NCI-H774 (cell line): ENCODE data around the gene VGLL1.

Source experiments
- DNase-seq: peaks from one replicate; lab custom pipeline; 2025; lab: John Stamatoyannopoulos, UW

VGLL1 gene

DNA sequence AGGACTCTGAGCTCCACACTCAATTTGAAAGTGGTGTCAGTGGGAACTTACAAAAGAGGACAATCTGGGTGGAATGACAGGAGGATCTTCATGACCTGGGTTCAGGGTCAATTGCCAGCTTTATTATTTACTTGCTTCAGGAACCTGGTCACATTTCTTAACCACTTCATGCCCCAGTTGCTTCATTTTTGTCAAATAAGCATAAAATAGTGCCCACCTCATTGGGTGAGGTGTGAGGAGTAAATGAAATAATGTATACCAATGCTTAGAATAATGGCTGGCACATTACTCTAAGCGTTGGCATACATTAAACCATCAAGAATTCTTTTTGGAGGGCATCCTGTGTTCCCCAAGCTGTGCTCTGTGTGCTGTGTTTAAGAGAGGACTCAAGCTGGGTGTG is 19.4 kb downstream of the VGLL1 start:
- DNase-seq, result no peak

DNA sequence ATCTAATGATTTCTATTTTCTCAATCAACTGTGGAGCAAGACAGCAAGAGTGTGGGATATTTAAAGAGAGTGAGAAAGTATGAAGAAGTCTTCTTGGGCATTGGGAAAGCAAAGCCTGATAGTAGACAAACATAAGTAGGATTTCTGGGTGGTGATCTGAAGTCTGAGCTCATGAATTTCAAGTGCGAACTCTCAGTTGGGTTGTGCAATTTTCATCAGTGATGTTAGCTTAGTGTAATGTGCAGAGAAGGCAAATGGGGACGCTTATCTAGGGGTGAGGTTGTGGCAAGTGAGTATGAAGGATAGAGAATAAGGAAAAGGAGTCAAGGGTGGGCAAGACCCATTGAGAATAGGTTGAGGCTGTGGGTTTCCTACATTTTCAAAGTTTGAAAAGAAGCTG is 23.7 kb downstream of the VGLL1 start:
- DNase-seq, result no peak

DNA sequence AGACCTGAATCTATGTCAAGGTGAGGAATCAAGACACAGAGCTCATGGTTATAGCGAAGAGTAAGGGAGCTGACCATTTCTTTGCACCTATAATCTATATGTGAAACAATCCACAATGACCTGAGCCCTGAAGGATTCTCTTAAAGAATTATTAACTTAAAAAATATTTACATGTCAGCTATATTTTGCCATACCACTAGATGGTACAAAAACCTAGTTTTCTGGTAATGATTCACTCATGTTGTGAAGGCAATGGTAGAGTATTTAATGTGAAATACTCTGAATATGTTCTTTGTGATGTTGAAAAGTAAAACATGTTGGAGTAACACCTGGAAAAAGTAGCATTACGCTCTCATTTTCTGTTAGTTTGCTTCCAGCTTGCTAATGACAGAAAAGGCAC is 40.0 kb downstream of the VGLL1 start:
- DNase-seq, result no peak

DNA sequence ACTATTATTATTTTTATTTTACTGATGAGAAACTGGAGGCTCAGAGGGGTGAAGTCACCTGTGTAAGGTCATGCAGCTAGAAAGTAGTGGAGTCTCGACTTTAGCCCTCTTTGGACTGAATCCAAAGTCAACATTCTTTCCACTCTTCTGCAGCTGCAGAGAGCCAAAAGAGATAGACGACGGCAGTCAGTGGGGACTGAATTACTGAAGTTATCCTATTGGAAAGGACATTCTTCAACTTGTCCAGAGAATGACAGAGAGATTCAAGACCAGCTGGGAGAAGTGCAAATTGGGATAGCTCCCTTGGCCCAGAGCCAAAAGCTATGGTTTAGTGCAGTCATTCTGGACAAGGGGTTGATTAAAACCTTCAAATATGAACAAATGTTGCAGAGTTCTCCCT is 42.5 kb downstream of the VGLL1 start:
- DNase-seq, result peak; percentile 24

DNA sequence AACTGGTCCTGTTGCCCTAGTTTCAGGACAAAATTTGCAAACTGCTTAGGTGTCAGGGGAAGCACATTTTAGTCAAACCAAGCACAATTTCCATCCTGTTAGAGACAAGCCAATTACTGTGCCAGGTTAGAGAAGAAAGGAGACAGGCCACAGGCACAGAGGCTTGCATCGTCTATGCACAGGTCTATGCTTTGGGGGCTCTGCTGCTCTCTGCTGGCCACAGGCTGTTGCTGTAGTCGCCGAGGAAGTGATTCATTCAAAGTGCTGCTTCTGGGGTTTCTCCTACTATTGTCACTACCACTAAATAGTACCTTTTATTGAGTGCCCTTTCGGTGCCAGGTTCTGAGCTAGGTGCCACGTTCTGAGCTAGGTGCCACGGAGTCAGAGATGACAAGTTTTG is 45.5 kb downstream of the VGLL1 start:
- peak; percentile 55 for DNase-seq

DNA sequence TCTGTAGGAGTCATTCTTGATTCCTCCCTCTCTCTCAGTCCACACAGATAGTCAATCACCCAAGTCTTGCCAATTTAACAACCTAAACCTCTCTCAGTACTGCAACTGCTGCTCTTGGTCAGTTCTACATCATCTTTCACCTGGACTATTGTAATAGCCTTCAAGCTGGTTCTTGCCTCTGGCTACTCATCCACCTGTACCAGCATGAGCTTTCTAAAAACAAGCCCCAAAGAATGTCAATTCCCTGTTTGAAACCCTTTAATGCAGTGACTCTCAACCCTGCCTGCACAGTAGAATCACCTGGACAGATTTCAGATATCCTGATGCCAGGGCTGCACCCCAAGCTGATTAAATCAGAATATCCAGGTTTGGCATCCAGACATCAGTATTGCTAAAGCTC is 48.3 kb downstream of the VGLL1 start:
- no peak for DNase-seq

DNA sequence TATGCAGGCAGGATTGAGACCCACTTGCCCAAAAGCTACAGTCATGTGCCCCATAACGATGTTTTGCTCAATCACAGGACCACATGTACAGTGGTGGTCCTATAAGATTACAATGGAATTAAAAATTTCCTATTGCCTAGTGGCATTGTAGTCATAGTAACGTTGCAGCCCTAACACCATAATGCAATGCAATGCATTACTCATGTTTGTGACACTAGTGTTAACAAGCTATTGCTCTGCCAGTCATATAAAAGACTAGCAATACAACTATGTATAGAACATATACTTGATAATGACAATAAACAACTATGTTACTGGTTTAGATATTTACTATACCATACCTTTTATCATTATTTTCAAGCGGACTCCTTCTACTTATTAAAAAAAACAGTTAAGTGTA is 50.6 kb downstream of the VGLL1 start:
- no peak for DNase-seq

GRCh38 chrX:136584545-136584944 is 52.5 kb downstream of the VGLL1 start:
- no peak for DNase-seq

DNA sequence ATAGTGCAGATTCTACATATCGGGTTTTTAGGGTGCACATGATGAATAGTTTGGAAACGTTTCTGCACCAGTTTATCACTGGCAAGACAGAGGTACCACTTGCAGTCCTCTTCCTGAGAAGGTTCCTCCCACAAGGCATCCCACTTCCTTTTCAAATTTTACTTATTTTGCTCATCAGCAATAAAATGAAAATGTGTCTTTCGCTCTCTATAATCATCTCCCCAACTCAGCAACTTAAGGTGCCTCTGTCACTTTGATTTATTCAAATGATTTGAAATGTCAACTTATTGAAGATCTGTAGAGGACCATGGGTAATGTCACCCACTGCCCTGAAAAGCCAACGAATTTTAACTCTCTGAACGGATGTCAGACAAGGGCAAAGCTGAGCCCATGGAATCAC is 53.2 kb downstream of the VGLL1 start:
- no peak for DNase-seq

DNA sequence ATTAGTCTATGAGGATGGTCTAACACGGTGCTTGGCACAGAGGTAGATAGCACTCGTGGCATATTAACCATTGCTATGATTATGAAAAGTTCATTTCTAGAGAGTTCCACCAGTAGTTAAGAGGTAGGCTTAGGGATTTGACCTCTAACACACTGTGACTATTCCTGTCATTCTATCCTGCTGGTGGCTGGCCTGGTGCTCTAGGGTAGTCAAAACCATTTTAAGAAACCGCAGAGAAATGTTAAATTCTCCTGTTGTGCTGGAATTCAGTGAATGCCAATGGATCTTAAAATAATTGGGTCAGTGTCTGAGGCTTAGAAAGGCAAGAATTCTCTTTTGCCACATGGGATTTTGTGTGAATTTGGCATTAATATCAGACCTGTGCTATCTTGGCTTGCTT is 53.9 kb downstream of the VGLL1 start:
- DNase-seq, result no peak

- no peak for DNase-seq
Measured at GRCh38 chrX:136586386-136586785, 54.4 kb downstream of the VGLL1 start.

- DNase-seq, result no peak
Measured at GRCh38 chrX:136587532-136587931, 55.5 kb downstream of the VGLL1 start.

GRCh38 chrX:136588036-136588435 is 56.0 kb downstream of the VGLL1 start:
- no peak for DNase-seq

- no peak for DNase-seq
Measured at GRCh38 chrX:136589966-136590365, 58.0 kb downstream of the VGLL1 start.

- no peak for DNase-seq
Measured at GRCh38 chrX:136597356-136597755, 65.3 kb downstream of the VGLL1 start.

DNA sequence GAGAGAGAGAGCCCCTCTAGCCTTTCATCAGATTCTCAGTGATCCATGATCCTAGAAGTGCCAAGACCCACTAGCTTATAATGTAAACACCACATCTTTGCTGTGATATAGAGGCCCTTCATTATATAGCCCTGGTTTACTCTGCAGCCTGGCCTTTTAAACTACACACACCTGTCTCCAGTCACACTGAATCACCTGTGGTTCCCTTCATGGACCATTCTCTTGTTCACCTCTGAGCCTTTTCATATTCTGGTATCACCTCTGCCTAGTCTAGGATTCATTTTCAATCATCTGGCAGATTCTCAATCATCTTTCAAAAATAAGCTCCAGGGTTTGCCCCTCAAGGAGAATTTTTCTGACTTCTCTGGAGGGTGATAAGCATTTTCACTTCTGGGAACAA is 65.9 kb downstream of the VGLL1 start:
- DNase-seq, result no peak

GRCh38 chrX:136598631-136599030 is 66.6 kb downstream of the VGLL1 start:
- DNase-seq, result no peak

- DNase-seq, result no peak
Measured at GRCh38 chrX:136600059-136600458, 68.0 kb downstream of the VGLL1 start.
